GM21526 (cell line): ENCODE measurements around the gene HELZ2.

Source experiments
- ATAC-seq: cut with Tn5 transposase; IDR thresholded peaks from one replicate; pipeline ENCODE4 v1.9.1; 2021; ENCODE audit warnings: moderate library complexity; ENCODE audit not compliant: unreplicated experiment, low FRiP score

The HELZ2 gene

GRCh38 chr20:63597651-63598478, 23.8 kb upstream of the HELZ2 start:
- no peak for ATAC-seq

GRCh38 chr20:63596423-63596822, 22.4 kb upstream of the HELZ2 start:
- ATAC-seq, result no peak

GRCh38 chr20:63595416-63596127, 21.5 kb upstream of the HELZ2 start:
- ATAC-seq, result no peak

GRCh38 chr20:63594043-63594561, 20.1 kb upstream of the HELZ2 start:
- ATAC-seq, result no peak

- ATAC-seq, result no peak
Observed at GRCh38 chr20:63592661-63593060, 18.6 kb upstream of the HELZ2 start.

GRCh38 chr20:63591786-63592355, 17.8 kb upstream of the HELZ2 start:
- ATAC-seq, result no peak

- no peak for ATAC-seq
Observed at GRCh38 chr20:63591147-63591533, 17.1 kb upstream of the HELZ2 start.

GRCh38 chr20:63590218-63591146, 16.4 kb upstream of the HELZ2 start:
- no peak for ATAC-seq

- no peak for ATAC-seq
Observed at GRCh38 chr20:63589261-63590217, 15.5 kb upstream of the HELZ2 start.

GRCh38 chr20:63588641-63589041, 14.6 kb upstream of the HELZ2 start:
- no peak for ATAC-seq

- ATAC-seq, result no peak
Observed at GRCh38 chr20:63587776-63588591, 13.9 kb upstream of the HELZ2 start.

- ATAC-seq, result no peak
Observed at GRCh38 chr20:63587256-63587655, 13.2 kb upstream of the HELZ2 start.

- ATAC-seq, result no peak
Observed at GRCh38 chr20:63586797-63587196, 12.8 kb upstream of the HELZ2 start.

GRCh38 chr20:63585616-63586565, 11.9 kb upstream of the HELZ2 start:
- ATAC-seq, result no peak

GRCh38 chr20:63582382-63583063, 8.5 kb upstream of the HELZ2 start:
- no peak for ATAC-seq

- ATAC-seq, result no peak
Observed at GRCh38 chr20:63580796-63581461, 6.9 kb upstream of the HELZ2 start.
